K562 (cell line): Measurements from ENCODE around the gene RPS6KA4. TPM values are rescaled to one million over a fixed set of nuclear protein-coding genes. Genes with fewer than 3 reads are reported as not detected.

Experiments
- HEY1 ChIP-seq: fragments of 250-450 bp; sonication (Bioruptor Pico); IDR thresholded peaks from 2 replicates; pipeline ENCODE4 v1.5.0; 2020; ENCODE audit warnings: mild to moderate bottlenecking, moderate library complexity, borderline replicate concordance
- MECOM ChIP-seq: fragments of 250-450 bp; sonication (Bioruptor Pico); IDR thresholded peaks from 2 replicates; pipeline ENCODE4 v1.8.0; 2022; ENCODE audit warnings: inconsistent platforms
- NR2C1 ChIP-seq, 2 experiments: fragments of 450-650 bp; IDR thresholded peaks; 2 replicates each; pipeline ENCODE4 v1.6.1; 2017; ENCODE audit warnings: mild to moderate bottlenecking in 2 of 2, antibody characterized with exemption in 1 of 2, inconsistent platforms in 1 of 2, missing compliant biosample characterization in 1 of 2, missing genetic modification characterization in 1 of 2
- NR4A1 ChIP-seq, 2 experiments: fragments of 250-450 bp in 1 of 2; fragments of 450-650 bp in 1 of 2; sonication (Bioruptor Pico) in 1 of 2; IDR thresholded peaks; 2 replicates each; pipeline versions ENCODE4 v1.4.0 to v1.6.1; 2016 to 2020; ENCODE audit warnings: mild to moderate bottlenecking in 2 of 2, missing compliant biosample characterization in 1 of 2, missing genetic modification characterization in 1 of 2, moderate library complexity in 1 of 2
- TSC22D4 ChIP-seq: fragments of 450-650 bp; IDR thresholded peaks from 2 replicates; pipeline ENCODE4 v1.6.1; 2016; ENCODE audit warnings: missing genetic modification characterization, missing biosample characterization, control low read depth
- polyA plus RNA-seq, 8 experiments: library from polyadenylated mRNA; depleted of rRNA in 4 of 8; stranded (reverse) in 5 of 8; unstranded in 3 of 8; fragments of >200 nt; fragmentation: Nextera tagmentation in 2 of 8; fragmentation: Illumina TruSeq in 1 of 8; extraction: Ambion mirVana in 2 of 8; extraction: Trizol in 1 of 8; gene quantifications; 2 replicates each; pipeline versions ENCODE4 v1.2.1 to v1.2.3, GENCODE V29; 2011 to 2014; ENCODE audit warnings: inconsistent platforms in 1 of 8, missing spikeins in 1 of 8
- total RNA-seq, 7 experiments: library from RNA; depleted of rRNA in 6 of 7; stranded (reverse); fragments of >200 nt in 6 of 7; fragmentation: Illumina TruSeq in 2 of 7; extraction: Trizol in 2 of 7; gene quantifications; 2 replicates each; pipeline versions ENCODE4 v1.2.1 to v1.2.3, GENCODE V29; 2011 to 2021; ENCODE audit warnings: low replicate concordance in 1 of 7
- TF ChIP-seq, protein P1 (sequence below), 3 experiments: fragments of 200-800 bp in 1 of 3; fragments of 250-450 bp in 1 of 3; fragments of 450-650 bp in 1 of 3; sonication (Bioruptor Pico) in 1 of 3; sonication (Bioruptor generic) in 1 of 3; formaldehyde crosslinking in 1 of 3; IDR thresholded peaks; 2 replicates each; pipeline versions ENCODE4 v1.6.1 to v1.8.0; 2016 to 2022; ENCODE audit warnings: mild to moderate bottlenecking in 2 of 3, missing genetic modification characterization in 2 of 3, missing compliant biosample characterization in 1 of 3, moderate library complexity in 1 of 3
- TF ChIP-seq, protein P2 (sequence below): fragments of 450-650 bp; IDR thresholded peaks from 2 replicates; pipeline ENCODE4 v1.6.1; 2016; ENCODE audit warnings: borderline replicate concordance

RPS6KA4 gene
- total and polyA plus RNA-seq, 9 of the 15 experiments (the other 6 are each of a cell fraction or from before 2014, with no cell fraction given) = 0.15 to 23.8 (median 9.8) TPM

DNA sequence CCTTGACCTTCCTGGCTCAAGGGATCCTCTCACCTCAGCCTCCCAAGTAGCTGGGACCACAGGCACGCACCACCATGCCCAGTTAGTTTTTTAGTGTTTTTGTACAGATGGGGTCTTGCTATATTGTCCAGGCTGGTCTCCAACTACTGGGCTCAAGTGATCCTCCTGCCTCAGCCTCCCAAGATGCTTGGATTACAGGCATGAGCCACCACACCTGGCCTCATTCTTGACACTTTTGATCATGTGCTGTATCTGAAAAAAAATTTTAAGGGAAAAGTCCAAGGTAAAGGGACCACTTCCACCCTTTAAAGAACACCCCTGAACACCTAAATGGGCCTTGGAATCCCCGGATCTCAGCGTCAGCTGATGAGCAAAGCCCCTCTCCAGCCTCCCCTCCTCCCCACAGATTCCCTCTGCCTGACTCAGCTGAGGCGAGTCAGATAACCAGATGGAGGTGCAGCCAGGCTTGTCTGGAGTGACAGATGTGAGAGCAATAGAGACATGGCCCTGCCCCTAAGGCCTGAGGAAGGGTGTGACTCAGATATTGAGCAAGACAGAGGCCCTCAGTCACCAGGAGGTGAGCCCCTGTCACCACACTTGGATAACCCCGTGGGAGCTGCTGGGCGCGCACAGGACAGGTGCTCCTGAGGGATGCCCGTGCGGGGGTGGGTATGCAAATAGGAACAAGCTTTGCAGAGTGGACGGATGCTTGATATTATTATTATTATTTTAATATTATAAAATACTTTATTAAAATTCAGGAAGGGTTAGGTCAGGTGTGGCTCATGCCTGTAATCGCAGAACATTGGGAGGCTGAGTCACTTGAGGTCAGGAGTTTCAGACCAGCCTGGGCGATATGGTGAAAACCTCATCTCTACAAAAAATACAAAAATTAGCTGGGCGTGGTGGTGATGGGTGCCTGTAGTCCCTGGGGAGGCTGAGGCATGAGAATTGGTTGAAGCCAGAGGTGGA is 23.9 kb upstream of the RPS6KA4 start (continued):
- TF ChIP-seq, protein P1, sequence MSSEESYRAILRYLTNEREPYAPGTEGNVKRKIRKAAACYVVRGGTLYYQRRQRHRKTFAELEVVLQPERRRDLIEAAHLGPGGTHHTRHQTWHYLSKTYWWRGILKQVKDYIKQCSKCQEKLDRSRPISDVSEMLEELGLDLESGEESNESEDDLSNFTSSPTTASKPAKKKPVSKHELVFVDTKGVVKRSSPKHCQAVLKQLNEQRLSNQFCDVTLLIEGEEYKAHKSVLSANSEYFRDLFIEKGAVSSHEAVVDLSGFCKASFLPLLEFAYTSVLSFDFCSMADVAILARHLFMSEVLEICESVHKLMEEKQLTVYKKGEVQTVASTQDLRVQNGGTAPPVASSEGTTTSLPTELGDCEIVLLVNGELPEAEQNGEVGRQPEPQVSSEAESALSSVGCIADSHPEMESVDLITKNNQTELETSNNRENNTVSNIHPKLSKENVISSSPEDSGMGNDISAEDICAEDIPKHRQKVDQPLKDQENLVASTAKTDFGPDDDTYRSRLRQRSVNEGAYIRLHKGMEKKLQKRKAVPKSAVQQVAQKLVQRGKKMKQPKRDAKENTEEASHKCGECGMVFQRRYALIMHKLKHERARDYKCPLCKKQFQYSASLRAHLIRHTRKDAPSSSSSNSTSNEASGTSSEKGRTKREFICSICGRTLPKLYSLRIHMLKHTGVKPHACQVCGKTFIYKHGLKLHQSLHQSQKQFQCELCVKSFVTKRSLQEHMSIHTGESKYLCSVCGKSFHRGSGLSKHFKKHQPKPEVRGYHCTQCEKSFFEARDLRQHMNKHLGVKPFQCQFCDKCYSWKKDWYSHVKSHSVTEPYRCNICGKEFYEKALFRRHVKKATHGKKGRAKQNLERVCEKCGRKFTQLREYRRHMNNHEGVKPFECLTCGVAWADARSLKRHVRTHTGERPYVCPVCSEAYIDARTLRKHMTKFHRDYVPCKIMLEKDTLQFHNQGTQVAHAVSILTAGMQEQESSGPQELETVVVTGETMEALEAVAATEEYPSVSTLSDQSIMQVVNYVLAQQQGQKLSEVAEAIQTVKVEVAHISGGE (CRISPR knock-in tag; IDR thresholded peaks at IDR 0.05) = peak in 1 of 3 experiments; percentile 83; a peak in 2 of 6 replicates
- TF ChIP-seq TSC22D4 (tag) (no peak), NR2C1 (IDR thresholded peaks at IDR 0.05) (peak; percentile 52), NR2C1 (tag; IDR thresholded peaks at IDR 0.05) (peak; percentile 69), HEY1 (no peak), NR4A1 (CRISPR knock-in tag; IDR thresholded peaks at IDR 0.05) (no peak), NR4A1 (tag; IDR thresholded peaks at IDR 0.05) (peak; percentile 76; the same call in 1 of the 2 replicates), MECOM (CRISPR knock-in tag) (no peak)
- TF ChIP-seq, protein P2, sequence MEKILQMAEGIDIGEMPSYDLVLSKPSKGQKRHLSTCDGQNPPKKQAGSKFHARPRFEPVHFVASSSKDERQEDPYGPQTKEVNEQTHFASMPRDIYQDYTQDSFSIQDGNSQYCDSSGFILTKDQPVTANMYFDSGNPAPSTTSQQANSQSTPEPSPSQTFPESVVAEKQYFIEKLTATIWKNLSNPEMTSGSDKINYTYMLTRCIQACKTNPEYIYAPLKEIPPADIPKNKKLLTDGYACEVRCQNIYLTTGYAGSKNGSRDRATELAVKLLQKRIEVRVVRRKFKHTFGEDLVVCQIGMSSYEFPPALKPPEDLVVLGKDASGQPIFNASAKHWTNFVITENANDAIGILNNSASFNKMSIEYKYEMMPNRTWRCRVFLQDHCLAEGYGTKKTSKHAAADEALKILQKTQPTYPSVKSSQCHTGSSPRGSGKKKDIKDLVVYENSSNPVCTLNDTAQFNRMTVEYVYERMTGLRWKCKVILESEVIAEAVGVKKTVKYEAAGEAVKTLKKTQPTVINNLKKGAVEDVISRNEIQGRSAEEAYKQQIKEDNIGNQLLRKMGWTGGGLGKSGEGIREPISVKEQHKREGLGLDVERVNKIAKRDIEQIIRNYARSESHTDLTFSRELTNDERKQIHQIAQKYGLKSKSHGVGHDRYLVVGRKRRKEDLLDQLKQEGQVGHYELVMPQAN = no peak
